GM18520 (cell line): ENCODE results near the gene PDE6A.
"Not testable (repeated sequence)": the region's sequence is repeated elsewhere in the genome, so short reads cannot be mapped to it uniquely, and the experiment has no call there.

Source experiments
- ATAC-seq: cut with Tn5 transposase; IDR thresholded peaks from one replicate; pipeline ENCODE4 v1.9.1; 2021; ENCODE audit not compliant: unreplicated experiment

Gene PDE6A

DNA sequence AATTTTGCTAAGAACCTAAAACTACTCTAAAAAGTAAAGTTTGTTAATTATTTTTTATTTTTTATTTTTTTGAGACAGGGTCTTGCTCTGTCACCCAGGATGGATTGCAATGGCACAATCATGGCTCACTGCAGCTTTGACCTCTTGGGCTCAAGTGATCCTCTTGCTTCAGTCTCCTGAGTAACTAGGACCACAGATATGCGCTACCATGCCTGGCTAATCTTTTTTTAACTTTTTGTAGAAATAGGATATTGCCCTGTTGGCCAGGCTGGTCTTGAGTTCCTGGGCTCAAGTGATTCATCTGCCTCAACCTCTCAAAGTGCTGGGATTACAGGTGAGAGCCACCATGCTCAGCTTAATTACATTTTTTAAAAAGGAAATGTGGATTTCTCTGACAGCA, 45.8 kb downstream of the PDE6A start:
- no peak for ATAC-seq

DNA sequence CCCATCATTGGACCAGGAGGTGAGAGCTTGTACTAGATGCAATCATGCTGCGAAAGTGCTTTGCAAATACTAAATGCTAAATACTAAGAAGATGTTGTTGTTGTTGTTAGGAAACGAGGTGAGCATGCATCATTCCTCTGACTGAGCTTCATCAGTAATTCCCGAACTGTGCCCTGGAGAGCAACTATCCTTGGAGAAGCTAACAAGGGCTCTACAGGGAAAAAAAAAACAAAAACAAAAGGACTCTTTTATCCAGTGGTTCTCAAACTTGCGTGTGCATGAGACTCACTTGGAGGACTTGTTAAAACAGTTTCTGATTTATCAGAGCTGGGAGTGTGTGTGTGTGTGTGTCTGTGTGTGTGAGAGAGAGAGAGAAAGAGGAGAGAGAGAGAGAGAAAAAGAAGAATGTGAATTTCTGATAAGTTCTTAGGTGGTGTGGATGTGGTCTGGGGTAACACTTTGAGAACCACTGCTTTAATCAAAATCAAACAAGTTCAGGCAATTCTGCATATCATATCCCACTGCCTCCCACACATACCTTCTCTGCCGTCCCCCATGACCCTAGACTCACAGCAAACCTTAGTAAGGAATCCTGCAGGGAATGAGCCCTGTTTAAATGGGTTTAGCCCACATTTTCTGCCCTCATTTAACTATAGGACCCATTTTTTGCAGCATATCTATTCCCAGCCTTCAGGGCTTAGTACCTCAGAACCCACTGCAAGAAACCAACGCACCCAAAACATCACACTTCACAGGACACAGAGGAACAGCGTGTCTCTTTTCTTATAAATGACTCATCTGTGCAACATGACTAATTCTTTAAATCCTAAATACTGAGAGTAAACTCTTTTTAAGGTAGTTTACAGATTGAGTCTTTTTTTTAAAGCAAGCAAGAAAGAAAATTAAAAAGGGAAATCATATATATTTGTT, 48.9 kb downstream of the PDE6A start:
- ATAC-seq: no peak

GRCh38 chr5:149894237-149894636, 50.4 kb downstream of the PDE6A start:
- no peak for ATAC-seq

DNA sequence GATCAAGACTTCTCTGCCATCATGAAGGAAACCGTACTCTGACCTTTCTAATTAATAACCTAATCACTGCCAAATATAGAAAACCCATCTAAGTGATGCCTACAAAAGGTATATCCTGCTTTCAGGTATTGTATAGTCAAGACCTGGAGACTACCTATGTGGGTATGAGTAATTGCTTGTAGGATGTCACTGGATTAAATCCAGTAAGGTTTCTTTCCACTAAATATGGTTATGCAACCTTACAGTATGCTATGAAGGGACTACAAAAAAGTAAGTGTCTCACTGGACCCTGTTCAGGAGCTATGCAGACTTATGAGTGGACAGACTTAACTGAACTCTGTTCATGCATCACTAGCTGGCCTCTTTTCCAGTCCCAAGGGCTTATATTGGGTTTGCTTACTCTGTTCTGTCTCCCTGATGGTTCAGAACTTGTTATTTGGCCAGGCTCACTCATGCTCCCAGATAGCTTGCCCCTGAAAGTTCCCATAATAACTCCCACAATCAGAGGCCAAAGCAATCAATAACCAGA, 51.1 kb downstream of the PDE6A start:
- no peak for ATAC-seq

GRCh38 chr5:149892594-149892993, 52.0 kb downstream of the PDE6A start:
- no peak for ATAC-seq

DNA sequence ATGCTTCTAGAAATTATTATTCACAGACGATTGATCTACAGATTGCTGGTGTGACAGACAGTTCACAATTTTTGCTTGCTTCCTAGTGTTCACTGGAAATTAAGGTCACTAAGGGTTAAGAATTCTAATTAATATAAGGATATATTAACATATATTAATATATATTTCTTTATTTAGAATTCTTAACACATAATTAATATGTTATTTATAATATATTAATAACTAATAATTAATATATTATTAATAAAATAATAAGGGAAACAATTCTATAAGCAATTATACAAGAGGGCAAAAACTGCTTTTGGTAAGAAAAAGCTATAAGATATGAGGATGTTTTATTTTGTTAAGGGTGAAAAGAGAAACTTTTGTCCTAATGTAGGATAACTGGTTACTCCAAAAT, 56.3 kb downstream of the PDE6A start:
- ATAC-seq: no peak

GRCh38 chr5:149887622-149888183, 56.9 kb downstream of the PDE6A start:
- ATAC-seq: no peak

- no peak for ATAC-seq
Measured at GRCh38 chr5:149886692-149887470, 57.7 kb downstream of the PDE6A start.

DNA sequence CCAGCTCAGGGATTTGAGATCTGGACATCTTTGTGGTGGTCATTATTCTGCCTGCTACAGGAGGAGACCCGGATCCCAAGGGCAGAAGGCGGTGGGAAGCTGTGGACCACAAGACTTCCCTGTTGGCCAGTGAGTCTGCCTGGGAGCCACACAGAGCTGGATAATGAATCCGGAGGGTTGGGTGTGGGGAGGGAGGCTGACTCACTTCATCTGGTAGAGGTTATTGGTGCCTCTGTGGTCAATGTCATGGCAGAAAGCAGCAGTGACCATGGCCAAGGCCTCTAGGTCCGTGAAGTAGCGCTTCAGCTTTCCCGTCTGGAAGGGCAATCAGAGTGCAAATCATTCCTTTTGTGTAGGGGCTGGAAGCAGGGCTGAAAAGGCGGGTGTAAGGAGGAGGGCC, 58.5 kb downstream of the PDE6A start:
- no peak for ATAC-seq

DNA sequence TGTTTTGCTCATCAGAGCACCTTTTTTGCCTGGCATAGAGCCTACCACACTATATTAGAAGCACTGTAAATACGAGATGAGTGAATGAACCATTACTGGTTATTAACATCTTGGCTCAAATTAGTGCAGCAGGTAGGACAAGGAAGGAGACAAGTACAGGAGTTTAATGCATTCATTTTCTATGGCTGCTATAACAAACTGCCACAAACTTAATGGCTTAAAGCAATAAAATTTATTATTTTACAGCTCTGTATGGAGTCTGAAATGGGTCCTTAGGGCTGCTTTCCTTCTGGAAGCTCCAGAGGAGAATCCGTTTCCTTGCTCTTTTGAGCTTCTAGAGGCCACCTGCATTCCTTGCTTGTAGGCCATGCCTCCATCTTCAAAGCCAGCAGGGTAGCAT, 59.1 kb downstream of the PDE6A start:
- ATAC-seq: no peak

- ATAC-seq: no peak
Measured at GRCh38 chr5:149883550-149883949, 61.0 kb downstream of the PDE6A start.

- ATAC-seq: not testable (repeated sequence)
Measured at GRCh38 chr5:149882633-149883032, 62.0 kb downstream of the PDE6A start.

- no peak for ATAC-seq
Measured at GRCh38 chr5:149881874-149882273, 62.7 kb downstream of the PDE6A start.

DNA sequence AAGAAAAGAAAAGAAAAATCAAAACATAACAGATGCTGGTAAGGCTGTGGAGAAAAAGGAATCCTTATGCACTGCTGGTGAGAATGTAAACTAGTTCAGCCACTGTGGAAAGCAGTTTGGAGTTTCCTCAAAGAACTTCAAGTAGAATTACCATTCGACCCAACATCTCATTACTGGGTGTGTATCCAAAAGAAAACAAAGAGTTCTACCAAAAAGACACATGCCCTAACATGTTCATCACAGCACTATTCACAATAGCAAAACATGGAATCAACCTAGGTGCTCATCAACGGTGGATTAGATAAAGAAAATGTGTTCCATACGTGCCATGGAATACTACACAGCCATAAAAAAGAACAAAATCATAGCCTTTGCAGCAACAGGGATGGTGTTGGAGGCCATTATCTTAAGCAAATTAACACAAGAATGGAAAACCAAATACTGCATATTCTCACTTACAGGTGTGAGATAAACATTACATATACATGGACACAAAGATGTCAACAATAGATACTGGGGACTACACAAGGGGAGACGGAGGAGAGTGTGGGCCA, 63.4 kb downstream of the PDE6A start:
- ATAC-seq: no peak

GRCh38 chr5:149879593-149879992, 65.0 kb downstream of the PDE6A start:
- ATAC-seq: not testable (repeated sequence)

DNA sequence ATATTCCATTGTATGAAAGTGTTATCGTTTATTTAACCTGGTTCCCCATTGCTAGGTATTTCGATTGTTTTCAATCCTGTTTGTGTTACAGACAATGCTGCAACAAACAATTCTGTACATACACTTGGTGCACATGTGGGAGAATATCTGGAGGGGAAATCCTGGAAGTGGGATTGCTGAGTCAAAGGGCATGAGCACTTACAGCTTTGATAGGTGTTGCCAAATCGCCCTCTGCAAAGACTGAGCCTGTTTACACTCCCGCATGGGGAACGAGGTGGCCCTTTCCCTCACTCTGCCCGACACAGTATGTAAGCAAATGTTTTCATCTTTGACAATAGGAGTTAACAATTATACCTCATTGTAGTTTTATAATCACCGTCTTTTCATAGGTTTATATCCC, 66.2 kb downstream of the PDE6A start:
- ATAC-seq: no peak

- no peak for ATAC-seq
Measured at GRCh38 chr5:149873896-149874295, 70.7 kb downstream of the PDE6A start.

- ATAC-seq: no peak
Measured at GRCh38 chr5:149872351-149873040, 72.1 kb downstream of the PDE6A start.

DNA sequence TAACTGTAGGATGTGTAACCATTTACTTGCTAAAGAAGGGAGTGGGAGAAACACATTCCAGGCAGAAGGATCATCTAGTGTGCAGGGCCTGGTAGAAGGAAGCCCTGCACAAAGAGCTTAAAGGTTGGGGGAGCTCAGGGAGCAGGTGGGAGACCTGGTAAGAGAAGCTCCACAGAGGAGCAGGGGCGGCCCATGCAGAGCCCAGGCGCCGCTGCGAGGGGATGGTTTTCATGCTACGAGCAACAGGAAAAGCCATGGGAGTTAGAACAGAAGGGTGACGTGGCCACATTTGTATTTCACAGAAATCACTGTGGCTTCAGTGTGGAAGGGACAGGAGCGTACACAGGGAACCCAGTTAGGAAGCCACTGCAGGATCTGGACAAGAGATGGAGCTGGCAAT, 73.1 kb downstream of the PDE6A start:
- no peak for ATAC-seq

DNA sequence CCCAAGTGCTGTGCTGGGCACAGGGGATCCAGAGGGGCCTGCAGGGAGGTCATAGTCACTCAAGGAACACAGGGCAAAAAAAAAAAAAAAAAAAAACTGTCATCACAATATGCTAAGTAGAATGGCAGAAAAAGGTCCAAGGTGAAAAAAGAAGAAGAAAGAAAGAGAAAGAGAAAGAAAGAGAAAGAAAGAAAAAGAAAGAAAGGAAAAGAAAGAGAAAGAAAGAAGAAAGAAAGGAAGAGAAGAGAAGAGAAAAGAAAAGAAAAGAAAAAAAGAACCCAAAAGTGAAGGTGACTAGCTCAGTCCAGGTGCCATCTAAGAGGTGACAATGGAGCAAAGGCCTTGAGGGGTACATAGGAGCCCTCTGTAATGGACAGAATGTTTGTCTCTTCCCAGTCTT, 73.9 kb downstream of the PDE6A start:
- no peak for ATAC-seq

DNA sequence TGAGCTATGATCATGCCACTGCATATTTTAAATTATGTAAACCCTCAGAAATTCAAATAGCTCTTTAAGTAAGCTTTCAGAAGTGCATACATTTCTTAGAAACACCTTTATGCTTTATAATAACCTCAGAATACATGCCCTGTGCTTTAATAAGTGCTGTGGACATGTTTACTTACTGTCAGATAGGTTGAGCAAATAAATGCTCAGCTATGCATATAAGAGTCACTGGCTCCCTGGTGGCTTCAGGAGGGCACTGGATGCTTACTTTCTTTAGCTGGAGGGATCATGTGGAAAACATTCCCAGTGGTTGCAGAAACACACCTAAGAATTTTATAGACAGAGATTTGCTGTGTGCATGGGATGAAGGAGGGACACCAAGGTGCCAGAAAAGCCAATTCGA, 74.4 kb downstream of the PDE6A start:
- ATAC-seq: no peak
